Activated naive CD8-positive, alpha-beta T cell treated with anti-CD3 and anti-CD28 coated beads, Interleukin-2, amount 10 ng/mL, durations not matched to agents 7 days and 5 days (primary cell): ENCODE measurements around the gene EIF2A. TPM values are rescaled to one million over a fixed set of nuclear protein-coding genes. Genes with fewer than 3 reads are reported as not detected.

Experiments
- ATAC-seq: fragments of 150-1000 bp; cut with Tn5 transposase; one replicate; pipeline ENCODE4 v1.10.0; 2021; ENCODE audit warnings: low read depth, moderate library complexity
- POLR2A ChIA-PET: fragments of 350-600 bp; sonication (Branson Sonifier 250); formaldehyde crosslinking; loops from one replicate; lab custom pipeline; 2021; ENCODE audit warnings: antibody characterized with exemption; lab: Charles Lee
- DNase-seq: peaks from one replicate; pipeline ENCODE4 v3.0.0; 2021
- H3K27ac Mint-ChIP-seq: one replicate; pipeline ENCODE4 v1.8.0; 2022; ENCODE audit warnings: mild to moderate bottlenecking, mixed read lengths
- H3K27me3 Mint-ChIP-seq: one replicate; pipeline ENCODE4 v1.8.0; 2022; ENCODE audit warnings: mild to moderate bottlenecking, moderate library complexity, mixed read lengths
- H3K36me3 Mint-ChIP-seq: one replicate; pipeline ENCODE4 v1.8.0; 2021; ENCODE audit warnings: mild to moderate bottlenecking, mixed read lengths
- H3K4me1 Mint-ChIP-seq: one replicate; pipeline ENCODE4 v1.8.0; 2021; ENCODE audit warnings: mixed read lengths
- H3K4me3 Mint-ChIP-seq: one replicate; pipeline ENCODE4 v1.8.0; 2022; ENCODE audit warnings: mild to moderate bottlenecking, moderate library complexity, mixed read lengths
- H3K9me3 Mint-ChIP-seq: one replicate; pipeline ENCODE4 v1.8.0; 2021; ENCODE audit warnings: mixed read lengths
- total RNA-seq, 2 experiments: library from RNA; stranded (reverse); gene quantifications; one replicate each; pipeline ENCODE4 v1.2.3, GENCODE V29; 2021

The EIF2A gene
- total RNA-seq, 2 experiments from 2014 or later: 82.2 to 84.2 TPM

DNA sequence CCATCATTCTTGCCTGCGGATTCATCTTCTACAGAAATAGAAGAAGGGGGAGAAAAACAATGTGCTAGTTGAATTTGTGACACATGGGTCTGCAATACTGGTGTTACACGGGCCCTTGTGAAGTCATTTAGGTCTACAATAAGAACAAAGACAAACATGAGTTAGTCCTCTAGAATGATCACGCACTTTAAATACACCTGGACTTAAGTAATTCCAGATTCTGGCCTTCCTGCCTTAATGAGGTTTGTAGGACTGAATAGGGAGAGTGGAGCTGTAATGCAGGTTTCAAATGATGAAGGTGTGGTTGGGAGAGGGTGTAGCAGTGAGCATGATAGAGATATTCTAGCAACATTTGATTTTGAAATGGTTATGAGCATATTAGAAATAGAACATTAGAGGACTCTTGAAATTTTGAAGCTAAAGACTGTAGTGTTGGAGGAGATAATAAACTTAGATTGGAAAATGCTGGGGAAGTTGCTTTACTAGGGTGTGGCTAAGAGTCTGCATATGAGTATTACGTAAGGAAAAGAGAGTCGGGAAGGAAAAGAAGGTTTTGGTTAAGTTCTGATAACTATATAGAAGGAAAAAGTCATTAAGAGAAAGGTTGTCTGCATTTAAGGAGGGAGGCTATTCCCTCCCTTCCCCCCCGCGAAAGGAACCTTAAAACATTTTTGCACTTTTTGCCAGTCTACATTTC, 606 bp downstream of the EIF2A start:
- peak overlapping the region; percentile 100 for H3K4me3 Mint-ChIP-seq
- POLR2A ChIA-PET: interaction anchor here (0.6 to 5.9 kb wide), 14 partner anchors 9 to 1647 kb away, joined by 3 to 85 read pairs (median 4); partner anchors contain the start of genes ERICH6, SELENOT, SIAH2 and TSC22D2
- DNase-seq (no peak), ATAC-seq (no peak)
- H3K36me3 Mint-ChIP-seq: peaks cover 26% of the 10 kb centered on the region
- no peaks in the 10 kb centered on the region for H3K9me3 Mint-ChIP-seq
- peak overlapping the region; percentile 96 for H3K27ac Mint-ChIP-seq
- peaks cover 40% of the 10 kb centered on the region for H3K4me1 Mint-ChIP-seq
- H3K27me3 Mint-ChIP-seq: no peaks in the 10 kb centered on the region

GRCh38 chr3:150555859-150556436, 9.4 kb downstream of the EIF2A start:
- POLR2A ChIA-PET: interaction anchor here (1.5 kb wide), 1 partner anchor 10 kb away, joined by 5 read pairs; the partner anchor contains the start of genes EIF2A and SERP1
- ATAC-seq (no peak), DNase-seq (no peak)
- Mint-ChIP-seq H3K27ac (no peak overlapping the region), H3K9me3 (no peaks in the 10 kb centered on the region), H3K36me3 (peaks cover 37% of the 10 kb centered on the region), H3K4me1 (peaks cover 14% of the 10 kb centered on the region), H3K4me3 (no peak overlapping the region), H3K27me3 (no peaks in the 10 kb centered on the region)

DNA sequence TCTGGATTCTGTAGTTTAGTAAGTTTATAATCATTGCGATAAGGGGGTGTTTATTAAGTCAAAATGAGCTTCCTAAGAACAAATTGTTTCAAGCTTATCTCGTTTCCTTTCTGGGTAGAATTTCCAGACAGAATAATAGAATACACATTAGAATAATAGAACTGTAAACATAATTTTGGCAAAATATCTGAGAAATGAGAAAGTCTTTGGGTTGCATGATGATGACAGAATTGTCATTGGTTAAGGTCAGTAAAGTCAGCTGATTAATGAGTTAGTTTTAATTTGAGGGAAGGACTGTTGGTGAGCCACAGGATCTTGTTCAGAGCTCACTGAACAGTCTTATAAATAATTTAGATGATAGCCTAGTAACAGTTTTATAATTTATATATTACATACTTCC, 10.2 kb downstream of the EIF2A start:
- Mint-ChIP-seq H3K27me3 (no peaks in the 10 kb centered on the region), H3K4me1 (peaks cover 12% of the 10 kb centered on the region), H3K27ac (no peak overlapping the region), H3K36me3 (peaks cover 36% of the 10 kb centered on the region), H3K9me3 (no peaks in the 10 kb centered on the region), H3K4me3 (no peak overlapping the region)
- DNase-seq (no peak), ATAC-seq (no peak)
- POLR2A ChIA-PET: interaction anchor here (1.5 kb wide), 1 partner anchor 11 kb away, joined by 5 read pairs; the partner anchor contains the start of genes EIF2A and SERP1

GRCh38 chr3:150557725-150558124, 11.1 kb downstream of the EIF2A start:
- no peaks in the 10 kb centered on the region for H3K27me3 Mint-ChIP-seq
- H3K27ac Mint-ChIP-seq: no peak overlapping the region
- no peak for ATAC-seq
- H3K36me3 Mint-ChIP-seq: peaks cover 39% of the 10 kb centered on the region
- DNase-seq: no peak
- H3K4me3 Mint-ChIP-seq: no peak overlapping the region
- H3K9me3 Mint-ChIP-seq: no peaks in the 10 kb centered on the region
- POLR2A ChIA-PET: no interaction called here
- peaks cover 12% of the 10 kb centered on the region for H3K4me1 Mint-ChIP-seq

DNA sequence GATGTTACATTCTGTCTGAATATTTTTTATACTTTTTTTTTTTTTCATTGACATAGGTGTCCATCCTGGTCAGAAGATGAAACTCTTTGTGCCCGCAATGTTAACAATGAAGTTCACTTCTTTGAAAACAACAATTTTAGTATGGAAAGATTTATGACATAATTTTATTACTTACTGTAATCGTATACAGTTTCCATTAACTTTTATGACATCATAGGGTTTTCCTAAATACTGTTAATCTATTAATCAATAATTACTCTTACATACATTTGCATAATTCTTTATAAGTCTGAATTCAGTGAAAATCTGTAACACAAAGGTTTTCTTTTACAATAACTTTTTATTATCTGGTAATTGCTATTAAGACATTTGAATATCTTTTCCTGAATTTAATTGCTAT, 17.7 kb downstream of the EIF2A start:
- no peak overlapping the region for H3K4me3 Mint-ChIP-seq
- H3K4me1 Mint-ChIP-seq: peaks cover 3% of the 10 kb centered on the region
- POLR2A ChIA-PET: no interaction called here
- H3K36me3 Mint-ChIP-seq: peaks cover 18% of the 10 kb centered on the region
- no peaks in the 10 kb centered on the region for H3K9me3 Mint-ChIP-seq
- ATAC-seq (no peak), DNase-seq (no peak)
- no peak overlapping the region for H3K27ac Mint-ChIP-seq
- H3K27me3 Mint-ChIP-seq: no peaks in the 10 kb centered on the region

DNA sequence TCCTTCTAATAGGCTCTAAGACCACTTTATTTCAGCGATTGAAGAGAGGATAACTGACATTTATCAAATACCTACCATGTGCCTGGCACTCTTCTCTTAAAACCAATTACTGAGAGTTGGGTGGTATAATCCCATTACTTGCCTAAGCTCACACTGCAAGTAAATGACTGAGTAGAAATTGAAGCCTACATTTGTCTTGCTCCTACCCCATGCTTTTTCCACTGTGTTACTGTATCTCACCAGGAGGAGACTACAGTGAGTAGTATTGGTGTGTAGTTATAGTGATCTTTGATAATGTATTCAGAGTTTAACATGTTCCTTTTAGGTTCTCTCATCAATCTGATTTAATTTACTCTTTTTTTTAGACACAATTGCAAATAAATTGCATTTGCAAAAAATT, 20.7 kb downstream of the EIF2A start:
- H3K27me3 Mint-ChIP-seq: no peaks in the 10 kb centered on the region
- peaks cover 12% of the 10 kb centered on the region for H3K36me3 Mint-ChIP-seq
- DNase-seq (no peak), ATAC-seq (no peak)
- no peak overlapping the region for H3K27ac Mint-ChIP-seq
- no peaks in the 10 kb centered on the region for H3K4me1 Mint-ChIP-seq
- H3K4me3 Mint-ChIP-seq: no peak overlapping the region
- no peaks in the 10 kb centered on the region for H3K9me3 Mint-ChIP-seq
- POLR2A ChIA-PET: no interaction called here

DNA sequence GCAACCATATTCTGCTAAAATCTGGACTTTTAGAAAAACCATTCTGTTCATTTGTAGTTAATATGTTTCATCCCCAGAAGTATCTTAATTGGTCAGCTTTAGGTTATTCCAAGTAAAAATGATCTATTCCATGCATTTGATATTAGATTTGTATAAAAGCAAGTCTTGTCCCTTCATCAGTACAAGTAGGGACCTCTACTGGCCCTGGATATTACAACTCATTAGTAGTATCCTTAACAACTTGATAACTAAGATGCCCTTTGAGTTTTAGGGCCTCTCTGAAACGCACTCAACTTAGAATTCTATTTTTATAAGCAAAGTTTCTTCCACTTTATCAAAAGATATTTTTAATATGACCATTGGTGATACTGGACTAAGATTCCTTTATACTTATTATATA, 31.3 kb downstream of the EIF2A start:
- no peak overlapping the region for H3K4me3 Mint-ChIP-seq
- H3K36me3 Mint-ChIP-seq: peaks cover 30% of the 10 kb centered on the region
- ATAC-seq (no peak), DNase-seq (no peak)
- POLR2A ChIA-PET: interaction anchor here (0.7 kb wide), 3 partner anchors 18 to 225 kb away, joined by 3 to 5 read pairs (median 3); partner anchors contain the start of gene SELENOT
- H3K27me3 Mint-ChIP-seq: no peaks in the 10 kb centered on the region
- peaks cover 14% of the 10 kb centered on the region for H3K4me1 Mint-ChIP-seq
- H3K9me3 Mint-ChIP-seq: no peaks in the 10 kb centered on the region
- no peak overlapping the region for H3K27ac Mint-ChIP-seq

DNA sequence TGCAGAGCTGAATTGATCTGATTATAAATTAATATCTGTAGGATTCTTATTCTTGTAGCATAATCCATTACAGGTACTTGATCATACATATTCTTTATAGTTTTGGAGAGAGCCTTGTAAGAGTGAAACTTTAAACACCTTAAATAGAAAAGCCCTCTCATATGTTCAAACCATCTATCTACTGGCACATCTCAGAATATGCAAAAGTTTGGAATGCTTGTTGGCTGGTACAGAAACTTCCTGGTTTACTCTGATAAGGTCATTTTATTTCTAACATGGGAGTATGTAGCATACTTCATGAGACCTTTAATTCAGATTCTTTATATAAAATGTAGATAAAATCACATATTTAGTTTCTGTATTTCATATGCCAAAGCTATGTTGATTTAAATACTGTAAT, 34.6 kb downstream of the EIF2A start:
- H3K9me3 Mint-ChIP-seq: no peaks in the 10 kb centered on the region
- peaks cover 16% of the 10 kb centered on the region for H3K4me1 Mint-ChIP-seq
- ATAC-seq (no peak), DNase-seq (no peak)
- H3K27me3 Mint-ChIP-seq: no peaks in the 10 kb centered on the region
- peaks cover 36% of the 10 kb centered on the region for H3K36me3 Mint-ChIP-seq
- no peak overlapping the region for H3K27ac Mint-ChIP-seq
- POLR2A ChIA-PET: no interaction called here
- H3K4me3 Mint-ChIP-seq: no peak overlapping the region

GRCh38 chr3:150582620-150583019, 36.0 kb downstream of the EIF2A start:
- no peaks in the 10 kb centered on the region for H3K9me3 Mint-ChIP-seq
- no peaks in the 10 kb centered on the region for H3K27me3 Mint-ChIP-seq
- POLR2A ChIA-PET: no interaction called here
- H3K36me3 Mint-ChIP-seq: peaks cover 26% of the 10 kb centered on the region
- peaks cover 11% of the 10 kb centered on the region for H3K4me1 Mint-ChIP-seq
- ATAC-seq (no peak), DNase-seq (no peak)
- H3K4me3 Mint-ChIP-seq: no peak overlapping the region
- no peak overlapping the region for H3K27ac Mint-ChIP-seq

GRCh38 chr3:150583028-150583427, 36.4 kb downstream of the EIF2A start:
- POLR2A ChIA-PET: interaction anchor here (0.8 kb wide), 1 partner anchor 20 kb away, joined by 3 read pairs; the partner anchor contains the start of gene SELENOT
- Mint-ChIP-seq H3K9me3 (no peaks in the 10 kb centered on the region), H3K36me3 (peaks cover 26% of the 10 kb centered on the region), H3K27ac (peak overlapping the region; percentile 48), H3K4me1 (peaks cover 8% of the 10 kb centered on the region), H3K27me3 (no peaks in the 10 kb centered on the region), H3K4me3 (peak overlapping the region; percentile 6)
- ATAC-seq (no peak), DNase-seq (no peak)

DNA sequence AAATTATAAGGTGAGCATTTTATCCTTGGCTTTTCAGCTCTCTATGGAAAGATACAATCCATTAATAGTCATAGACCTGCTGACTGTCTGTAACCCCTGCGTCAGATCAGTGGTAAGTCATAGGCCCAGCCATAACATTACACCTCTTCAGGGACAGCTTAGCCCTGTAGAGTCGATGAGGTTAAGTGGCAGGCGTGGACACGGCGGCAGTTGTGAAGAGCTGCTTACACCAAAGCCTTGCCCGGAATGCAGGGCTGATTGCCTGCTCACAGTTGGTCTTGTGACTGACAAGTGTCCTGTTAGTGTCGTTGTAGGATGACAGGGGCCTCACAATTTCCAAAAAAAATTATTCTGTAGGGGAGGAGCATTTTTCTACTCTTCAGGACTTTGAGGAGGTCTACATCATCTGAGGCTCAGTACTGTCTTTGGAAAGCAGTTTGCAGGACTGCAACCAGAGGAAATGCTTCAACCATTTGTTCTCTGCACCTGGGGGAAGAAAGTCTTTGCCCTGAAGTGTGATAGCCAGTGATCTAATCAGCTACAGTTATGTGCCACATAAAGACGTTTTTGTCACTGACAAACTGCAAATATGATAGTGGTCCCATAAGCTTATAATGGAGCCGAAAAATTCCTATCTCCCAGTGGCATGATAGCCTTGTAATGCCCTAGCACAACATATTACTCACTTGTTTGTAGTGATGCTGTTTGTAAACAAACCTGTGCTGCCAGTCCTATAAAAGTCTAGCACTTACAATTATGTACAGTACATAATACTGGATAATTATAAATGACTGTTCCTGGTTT, 41.6 kb downstream of the EIF2A start:
- H3K27ac Mint-ChIP-seq: peak overlapping the region; percentile 30

DNA sequence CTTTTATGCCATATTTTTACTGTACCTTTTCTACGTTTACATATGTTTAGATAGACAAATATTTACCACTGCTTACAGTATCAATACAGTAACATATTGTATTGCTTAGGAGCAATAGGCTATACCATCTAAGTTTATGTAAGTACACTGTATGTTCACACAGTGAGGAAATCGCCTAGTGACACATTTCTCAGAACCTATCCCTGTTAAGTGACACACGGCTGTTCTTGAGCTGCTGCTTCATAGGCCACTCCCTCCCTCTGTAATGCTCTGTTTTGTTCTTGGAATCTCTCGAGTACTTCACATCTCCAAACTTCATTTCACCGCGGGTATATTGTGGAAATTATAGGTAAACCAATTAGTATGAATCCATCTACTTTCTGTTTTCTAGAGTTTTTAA, 43.2 kb downstream of the EIF2A start:
- POLR2A ChIA-PET: interaction anchor here (1.5 kb wide), 1 partner anchor 13 kb away, joined by 6 read pairs; the partner anchor contains the start of gene SELENOT

More for the DNA sequence above, 41.6 kb downstream of the EIF2A start:
- Mint-ChIP-seq H3K27me3 (no peaks in the 10 kb centered on the region), H3K36me3 (peaks cover 17% of the 10 kb centered on the region), H3K9me3 (no peaks in the 10 kb centered on the region), H3K4me3 (no peak overlapping the region), H3K4me1 (peaks cover 9% of the 10 kb centered on the region)
- DNase-seq (no peak), ATAC-seq (no peak)
- POLR2A ChIA-PET: interaction anchor here (1.0 kb wide), 1 partner anchor 15 kb away, joined by 6 read pairs; the partner anchor contains the start of gene SELENOT

GRCh38 chr3:150594150-150594549, 47.6 kb downstream of the EIF2A start:
- Mint-ChIP-seq H3K4me3 (no peak overlapping the region), H3K9me3 (no peaks in the 10 kb centered on the region), H3K27me3 (no peaks in the 10 kb centered on the region), H3K36me3 (peaks cover 14% of the 10 kb centered on the region), H3K27ac (no peak overlapping the region), H3K4me1 (peaks cover 5% of the 10 kb centered on the region)
- ATAC-seq: no peak
- POLR2A ChIA-PET: interaction anchor here (1.4 to 2.6 kb wide), 2 partner anchors 9 to 48 kb away, joined by 3 to 8 read pairs; partner anchors contain the start of genes EIF2A, SELENOT and SERP1
- no peak for DNase-seq

More for the DNA sequence above, 43.2 kb downstream of the EIF2A start:
- ATAC-seq (no peak), DNase-seq (no peak)
- Mint-ChIP-seq H3K9me3 (no peaks in the 10 kb centered on the region), H3K4me3 (no peak overlapping the region), H3K4me1 (peaks cover 9% of the 10 kb centered on the region), H3K27ac (peak overlapping the region; percentile 31), H3K36me3 (peaks cover 13% of the 10 kb centered on the region), H3K27me3 (no peaks in the 10 kb centered on the region)
